GM10266 (cell line): ENCODE data around the gene ADARB1.

ENCODE experiments used
- DNase-seq: peaks from one replicate; pipeline ENCODE4 v3.0.0; 2012; ENCODE audit errors: extremely low spot score
- CTCF ChIP-seq: IDR thresholded peaks from 2 replicates; pipeline ENCODE4 v1.5.1; 2012; ENCODE audit warnings: mild to moderate bottlenecking, low read depth; ENCODE audit not compliant: control insufficient read depth, insufficient read depth; ENCODE audit errors: missing control alignments

Gene ADARB1

DNA sequence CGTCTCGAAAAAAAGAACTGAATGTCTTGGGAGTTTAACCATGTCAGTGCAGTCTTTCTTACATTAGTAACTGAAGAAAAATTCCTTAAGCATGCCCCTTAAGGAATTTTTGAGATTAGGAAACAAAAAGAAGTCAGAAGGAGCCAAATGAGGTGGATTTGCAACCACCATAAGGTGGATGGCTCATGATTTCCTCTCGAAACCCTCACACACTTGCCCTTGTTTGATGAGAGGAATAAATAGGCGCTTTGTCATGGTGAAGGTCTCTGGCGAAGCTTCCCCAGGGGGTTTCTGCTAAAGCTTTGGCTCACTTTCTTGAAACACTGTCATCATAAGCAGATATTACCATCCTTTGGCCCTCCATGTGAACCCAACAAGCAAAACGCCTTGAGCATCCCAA lies 145.1 kb downstream of the ADARB1 start:
- TF ChIP-seq CTCF, result no peak
- DNase-seq, result no peak

- no peak for DNase-seq
- TF ChIP-seq CTCF, result no peak
These were observed 145.7 kb downstream of the ADARB1 start for GRCh38 chr21:45220071-45220481.

DNA sequence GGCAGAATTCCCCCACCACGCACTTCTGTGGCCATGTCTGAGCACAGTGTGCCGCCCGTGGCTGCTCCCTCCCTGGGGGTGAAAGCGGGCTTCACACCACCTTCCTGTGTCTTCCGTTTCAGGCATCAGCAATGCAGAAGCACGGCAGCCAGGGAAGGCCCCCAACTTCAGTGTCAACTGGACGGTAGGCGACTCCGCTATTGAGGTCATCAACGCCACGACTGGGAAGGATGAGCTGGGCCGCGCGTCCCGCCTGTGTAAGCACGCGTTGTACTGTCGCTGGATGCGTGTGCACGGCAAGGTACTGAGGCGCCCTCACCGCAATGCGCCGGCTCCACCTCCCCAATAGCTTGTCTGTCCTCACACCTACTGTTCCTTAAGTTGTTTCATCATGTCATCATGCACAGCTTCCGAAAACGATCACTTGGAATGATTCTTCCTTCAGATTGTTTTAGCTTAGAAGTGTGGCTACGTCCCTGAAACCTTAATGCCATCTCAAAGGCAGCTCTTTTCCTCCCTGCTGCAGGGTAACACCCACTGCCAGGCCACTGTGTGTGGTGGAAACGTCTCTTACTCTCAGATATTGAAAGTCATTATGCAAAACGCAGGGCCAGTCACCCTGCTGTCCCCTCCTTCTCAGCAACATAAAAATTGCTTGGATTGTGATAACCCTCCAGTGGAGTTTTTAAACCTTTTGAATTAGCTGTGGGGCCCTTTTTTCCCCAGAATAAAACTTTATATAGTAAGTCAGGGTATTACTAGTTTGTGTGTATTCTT lies 146.5 kb downstream of the ADARB1 start:
- no peak for TF ChIP-seq CTCF
- no peak for DNase-seq

DNA sequence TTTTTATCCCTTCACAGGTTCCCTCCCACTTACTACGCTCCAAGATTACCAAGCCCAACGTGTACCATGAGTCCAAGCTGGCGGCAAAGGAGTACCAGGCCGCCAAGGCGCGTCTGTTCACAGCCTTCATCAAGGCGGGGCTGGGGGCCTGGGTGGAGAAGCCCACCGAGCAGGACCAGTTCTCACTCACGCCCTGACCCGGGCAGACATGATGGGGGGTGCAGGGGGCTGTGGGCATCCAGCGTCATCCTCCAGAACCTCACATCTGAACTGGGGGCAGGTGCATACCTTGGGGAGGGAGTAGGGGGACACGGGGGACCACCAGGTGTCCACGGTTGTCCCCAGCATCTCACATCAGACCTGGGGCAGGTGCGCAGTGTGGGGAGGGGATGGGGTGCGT lies 147.6 kb downstream of the ADARB1 start:
- DNase-seq, result no peak
- no peak for TF ChIP-seq CTCF

DNA sequence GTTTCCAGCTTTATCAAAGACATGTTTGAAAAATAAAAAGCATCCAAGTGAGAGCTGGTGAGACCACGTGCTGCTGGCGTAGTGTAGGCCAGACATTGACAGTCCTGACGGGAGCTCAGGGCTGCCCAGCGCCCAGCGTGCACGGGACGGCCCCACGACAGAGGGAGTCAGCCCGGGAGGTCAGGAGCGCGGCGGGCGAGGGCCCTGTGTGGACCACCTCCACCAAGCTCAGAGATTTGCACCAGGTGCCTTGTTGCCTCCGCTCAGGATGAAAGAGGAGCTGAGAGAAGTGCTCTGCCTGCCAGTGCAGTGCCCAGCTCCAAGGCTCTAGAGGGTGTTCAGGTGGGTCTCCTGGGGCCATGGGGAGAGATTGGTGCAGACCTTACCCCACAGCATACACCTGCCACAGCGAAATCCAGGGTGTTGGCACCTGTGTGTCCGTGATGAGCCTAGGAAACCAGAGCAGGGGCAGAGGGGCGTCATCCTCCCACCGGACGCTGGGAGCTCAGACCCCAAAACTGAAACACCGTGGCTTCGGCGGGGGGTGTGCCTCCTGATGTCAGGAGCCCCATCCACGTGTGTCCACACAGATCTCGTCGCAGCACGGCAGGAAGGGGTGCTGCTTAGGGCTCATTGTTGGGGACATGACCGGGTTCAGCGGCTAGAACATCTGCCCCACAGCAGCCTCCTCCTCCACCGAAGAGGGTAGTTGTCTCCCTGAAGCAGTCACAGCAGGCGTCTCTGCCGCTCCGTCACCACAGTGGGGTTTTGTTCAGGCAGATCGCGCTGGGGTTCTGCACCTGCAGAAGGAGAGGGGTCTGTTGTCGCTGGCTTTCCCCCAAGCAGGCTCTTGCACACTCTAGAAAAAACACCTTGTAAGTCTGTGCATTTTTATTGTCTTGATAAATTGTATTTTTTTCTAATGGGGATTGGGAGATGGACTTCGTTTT lies 149.1 kb downstream of the ADARB1 start:
- no peak for TF ChIP-seq CTCF
- DNase-seq, result no peak

DNA sequence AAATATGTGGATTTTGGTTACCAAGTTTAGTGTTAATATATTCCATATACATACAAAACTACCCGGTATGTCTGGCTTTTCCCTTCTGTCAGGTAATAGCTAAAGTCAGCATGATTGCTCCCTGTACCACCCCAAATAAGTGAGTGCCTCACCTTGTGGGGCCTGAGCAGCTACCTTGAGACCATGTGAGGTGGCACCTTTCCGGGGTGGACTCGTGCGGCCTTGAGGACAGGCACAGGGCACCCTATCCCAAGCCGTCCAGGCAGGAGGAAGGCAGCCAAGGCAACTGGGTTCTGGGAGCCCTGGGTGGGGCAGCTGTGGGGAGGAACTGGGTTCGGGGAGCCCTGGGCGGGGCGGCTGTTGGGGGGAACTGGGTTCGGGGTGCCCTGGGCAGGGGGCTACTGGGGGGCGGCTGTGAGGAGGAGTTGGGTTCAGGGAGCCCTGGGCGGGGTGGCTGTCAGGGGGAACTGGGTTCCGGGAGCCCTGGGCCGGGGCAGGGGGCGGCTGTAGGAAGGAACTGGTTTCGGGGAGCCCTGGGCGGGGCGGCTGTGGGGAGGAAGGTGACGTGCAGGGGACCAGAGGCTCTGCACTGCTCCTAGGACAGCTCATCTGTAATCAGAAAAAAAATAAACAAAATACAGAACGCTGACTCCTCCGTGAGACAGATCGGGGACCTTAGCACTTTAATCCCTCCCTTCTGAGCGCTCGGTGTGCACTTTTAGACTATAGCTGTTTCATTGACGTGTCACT lies 150.0 kb downstream of the ADARB1 start:
- DNase-seq, result peak; percentile 51
- no peak for TF ChIP-seq CTCF
